ENCODE measurements around the gene MLPH. TPM values are rescaled to one million over a fixed set of nuclear protein-coding genes. Genes with fewer than 3 reads are reported as not detected.

Gene MLPH
- total and polyA plus RNA-seq, 2 of the 13 experiments (the other 11 are each of a cell fraction or from before 2014, with no cell fraction given): 0.12 TPM; not detected in 1

DNA sequence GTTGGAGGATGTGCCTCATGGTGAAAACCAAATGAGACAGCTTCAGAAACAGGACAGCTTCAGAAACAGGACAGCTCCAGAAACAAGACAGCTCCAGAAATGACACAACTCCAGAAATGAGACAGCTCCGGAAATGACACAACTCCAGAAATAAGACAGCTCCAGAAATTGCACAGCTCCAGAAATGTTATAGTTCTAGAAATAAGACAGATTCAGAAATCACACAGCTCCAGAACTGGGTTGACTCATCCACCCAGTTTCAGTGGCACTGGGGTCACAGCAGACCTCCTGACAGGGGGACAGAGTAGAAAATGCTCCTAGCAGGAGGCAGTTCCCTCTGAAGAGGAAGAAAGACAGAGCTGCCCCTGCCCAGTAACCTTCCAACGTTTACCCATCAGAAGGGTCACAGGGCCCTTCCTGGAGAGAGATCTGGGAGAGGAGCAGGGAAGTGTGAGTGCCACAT is 46.2 kb upstream of the MLPH start (continued):
- TF ChIP-seq, protein P1, sequence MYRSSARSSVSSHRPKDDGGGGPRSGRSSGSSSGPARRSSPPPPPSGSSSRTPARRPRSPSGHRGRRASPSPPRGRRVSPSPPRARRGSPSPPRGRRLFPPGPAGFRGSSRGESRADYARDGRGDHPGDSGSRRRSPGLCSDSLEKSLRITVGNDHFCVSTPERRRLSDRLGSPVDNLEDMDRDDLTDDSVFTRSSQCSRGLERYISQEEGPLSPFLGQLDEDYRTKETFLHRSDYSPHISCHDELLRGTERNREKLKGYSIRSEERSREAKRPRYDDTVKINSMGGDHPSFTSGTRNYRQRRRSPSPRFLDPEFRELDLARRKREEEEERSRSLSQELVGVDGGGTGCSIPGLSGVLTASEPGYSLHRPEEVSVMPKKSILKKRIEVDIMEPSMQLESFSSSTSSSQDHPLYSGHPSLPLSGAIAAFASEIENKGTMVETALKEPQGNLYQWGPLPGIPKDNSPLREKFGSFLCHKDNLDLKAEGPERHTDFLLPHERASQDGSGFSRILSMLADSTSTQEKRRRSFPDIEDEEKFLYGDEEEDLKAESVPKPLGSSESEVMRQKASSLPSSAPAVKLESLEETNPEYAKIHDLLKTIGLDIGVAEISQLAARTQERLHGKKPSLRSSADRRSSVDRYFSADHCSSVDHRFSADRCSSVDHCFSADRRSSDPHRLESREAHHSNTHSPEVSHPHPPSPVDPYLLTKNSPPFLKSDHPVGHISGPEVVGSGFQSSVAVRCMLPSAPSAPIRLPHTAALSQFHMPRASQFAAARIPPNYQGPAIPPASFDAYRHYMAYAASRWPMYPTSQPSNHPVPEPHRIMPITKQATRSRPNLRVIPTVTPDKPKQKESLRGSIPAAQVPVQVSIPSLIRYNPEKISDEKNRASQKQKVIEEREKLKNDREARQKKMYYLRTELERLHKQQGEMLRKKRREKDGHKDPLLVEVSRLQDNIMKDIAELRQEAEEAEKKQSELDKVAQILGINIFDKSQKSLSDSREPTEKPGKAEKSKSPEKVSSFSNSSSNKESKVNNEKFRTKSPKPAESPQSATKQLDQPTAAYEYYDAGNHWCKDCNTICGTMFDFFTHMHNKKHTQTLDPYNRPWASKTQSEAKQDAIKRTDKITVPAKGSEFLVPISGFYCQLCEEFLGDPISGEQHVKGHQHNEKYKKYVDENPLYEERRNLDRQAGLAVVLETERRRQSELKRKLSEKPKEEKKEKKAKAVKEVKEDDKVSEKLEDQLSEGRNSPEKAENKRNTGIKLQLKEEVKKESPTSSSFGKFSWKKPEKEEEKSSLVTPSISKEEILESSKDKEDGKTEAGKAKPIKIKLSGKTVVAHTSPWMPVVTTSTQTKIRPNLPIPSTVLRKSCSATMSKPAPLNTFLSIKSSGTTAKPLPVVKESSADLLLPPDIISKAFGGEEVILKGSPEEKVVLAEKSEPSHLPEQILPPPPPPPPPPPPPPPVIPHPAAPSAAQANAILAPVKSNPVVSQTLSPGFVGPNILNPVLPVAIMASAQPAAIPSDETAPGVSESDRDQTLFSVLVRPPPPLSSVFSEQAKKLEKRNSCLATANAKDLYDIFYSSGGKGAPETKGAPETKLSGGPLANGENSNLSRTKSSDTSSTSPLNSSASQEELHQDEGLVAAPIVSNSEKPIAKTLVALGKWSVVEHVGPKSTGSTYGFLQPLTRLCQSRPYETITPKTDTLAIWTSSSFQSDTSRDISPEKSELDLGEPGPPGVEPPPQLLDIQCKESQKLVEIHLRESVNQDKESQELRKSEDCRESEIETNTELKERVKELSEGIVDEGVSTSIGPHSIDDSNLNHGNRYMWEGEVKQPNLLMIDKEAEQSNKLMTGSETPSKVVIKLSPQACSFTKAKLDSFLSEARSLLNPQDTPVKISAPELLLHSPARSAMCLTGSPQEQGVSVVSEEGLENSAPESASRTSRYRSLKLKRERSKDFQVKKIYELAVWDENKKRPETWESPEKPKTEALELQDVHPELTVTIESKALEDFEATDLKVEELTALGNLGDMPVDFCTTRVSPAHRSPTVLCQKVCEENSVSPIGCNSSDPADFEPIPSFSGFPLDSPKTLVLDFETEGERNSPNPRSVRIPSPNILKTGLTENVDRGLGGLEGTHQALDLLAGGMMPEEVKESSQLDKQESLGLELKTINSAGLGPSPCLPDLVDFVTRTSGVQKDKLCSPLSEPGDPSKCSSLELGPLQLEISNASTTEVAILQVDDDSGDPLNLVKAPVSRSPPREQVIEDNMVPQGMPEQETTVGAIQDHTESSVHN (CRISPR knock-in tag; IDR thresholded peaks at IDR 0.05): no peak
- no peak for TF ChIP-seq CEBPG (CRISPR knock-in tag; IDR thresholded peaks at IDR 0.05)
- TF ChIP-seq ZNF20 (CRISPR knock-in tag; IDR thresholded peaks at IDR 0.05): no peak
- no peak for TF ChIP-seq ZNF605 (CRISPR knock-in tag; IDR thresholded peaks at IDR 0.05)

DNA sequence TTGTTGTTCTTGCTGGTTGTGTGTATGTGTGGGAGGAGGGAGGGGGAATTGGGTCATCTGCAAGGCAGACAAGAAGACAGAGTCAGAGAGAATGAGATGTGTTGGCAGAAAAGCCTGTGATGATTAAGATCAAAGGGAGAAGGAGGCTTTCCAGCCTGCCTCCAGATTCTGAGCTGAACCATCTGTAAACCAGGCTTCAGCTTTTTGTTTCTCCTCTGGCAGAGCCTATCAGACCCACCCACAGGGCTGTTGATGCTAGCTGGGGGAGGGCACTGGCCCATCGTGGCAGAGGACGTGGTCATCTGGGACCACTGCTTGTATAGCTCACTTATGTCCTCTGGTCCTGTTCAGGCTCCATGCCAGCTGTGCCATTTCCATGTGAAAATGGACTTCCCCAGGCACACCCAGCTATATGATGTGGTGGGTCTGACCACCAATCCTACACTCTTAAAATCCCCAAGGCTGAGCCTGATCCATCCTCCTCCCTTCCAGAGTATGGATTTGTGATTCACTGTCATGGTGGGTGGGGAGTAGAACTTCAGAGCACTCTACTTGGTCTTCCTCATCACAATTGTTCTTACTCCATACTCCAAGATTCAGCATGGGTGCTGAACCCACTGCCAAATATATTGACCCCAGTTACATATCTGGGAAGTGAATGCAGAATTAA is 45.3 kb upstream of the MLPH start:
- in situ Hi-C loops (cut with HindIII; ENCODE audit: extremely low pct_ligation_motif_present, low pct_unique_long_range_greater_than_20kb) (no loop called here), intact Hi-C loops (cut with micrococcal nuclease; ENCODE audit: unreplicated experiment) (no loop called here)
- Histone ChIP-seq H3K36me3 (replicated peaks in 1 of 2; ENCODE audit: control insufficient read depth in 1 of 2, insufficient read depth in 2 of 2, low read length in 2 of 2) (no peaks in the 10 kb centered on the region), H3K4me1 (ENCODE audit: insufficient read depth, low read length) (no peaks in the 10 kb centered on the region), H3K4me2 (ENCODE audit: low read depth, low read length) (no peak overlapping the region), H3K79me2 (ENCODE audit: insufficient read depth, low read length) (no peaks in the 10 kb centered on the region), H3K9ac (ENCODE audit: insufficient read depth, low read depth, low read length) (no peak overlapping the region), H4K20me1 (ENCODE audit: insufficient read depth, low read length) (no peaks in the 10 kb centered on the region), H3K9me3 (ENCODE audit: low read length) (no peaks in the 10 kb centered on the region), H3K27ac (ENCODE audit: extremely low read length, insufficient read depth, low read length) (no peak overlapping the region), H3K27me3 (ENCODE audit: control insufficient read depth in 1 of 2, insufficient read depth in 2 of 2, low read length in 2 of 2) (peaks cover 2 to 25% of the 10 kb centered on the region in 2 experiments; a peak in 4 of 5 replicates), H3K4me3 (replicated peaks in 1 of 3; ENCODE audit: insufficient read depth in 1 of 3, low read depth in 2 of 3, low read length in 3 of 3) (no peak overlapping the region), H2AFZ (ENCODE audit: low read length) (no peak overlapping the region)
- POLR2A ChIA-PET: no interaction called here
- WGBS (ENCODE audit: low lambda C conversion rate): 0% methylated on average over 2 of the region's 2 CpGs
- TF ChIP-seq, protein P2, sequence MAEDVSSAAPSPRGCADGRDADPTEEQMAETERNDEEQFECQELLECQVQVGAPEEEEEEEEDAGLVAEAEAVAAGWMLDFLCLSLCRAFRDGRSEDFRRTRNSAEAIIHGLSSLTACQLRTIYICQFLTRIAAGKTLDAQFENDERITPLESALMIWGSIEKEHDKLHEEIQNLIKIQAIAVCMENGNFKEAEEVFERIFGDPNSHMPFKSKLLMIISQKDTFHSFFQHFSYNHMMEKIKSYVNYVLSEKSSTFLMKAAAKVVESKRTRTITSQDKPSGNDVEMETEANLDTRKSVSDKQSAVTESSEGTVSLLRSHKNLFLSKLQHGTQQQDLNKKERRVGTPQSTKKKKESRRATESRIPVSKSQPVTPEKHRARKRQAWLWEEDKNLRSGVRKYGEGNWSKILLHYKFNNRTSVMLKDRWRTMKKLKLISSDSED (CRISPR knock-in tag; IDR thresholded peaks at IDR 0.05): no peak
- TF ChIP-seq, protein P3, sequence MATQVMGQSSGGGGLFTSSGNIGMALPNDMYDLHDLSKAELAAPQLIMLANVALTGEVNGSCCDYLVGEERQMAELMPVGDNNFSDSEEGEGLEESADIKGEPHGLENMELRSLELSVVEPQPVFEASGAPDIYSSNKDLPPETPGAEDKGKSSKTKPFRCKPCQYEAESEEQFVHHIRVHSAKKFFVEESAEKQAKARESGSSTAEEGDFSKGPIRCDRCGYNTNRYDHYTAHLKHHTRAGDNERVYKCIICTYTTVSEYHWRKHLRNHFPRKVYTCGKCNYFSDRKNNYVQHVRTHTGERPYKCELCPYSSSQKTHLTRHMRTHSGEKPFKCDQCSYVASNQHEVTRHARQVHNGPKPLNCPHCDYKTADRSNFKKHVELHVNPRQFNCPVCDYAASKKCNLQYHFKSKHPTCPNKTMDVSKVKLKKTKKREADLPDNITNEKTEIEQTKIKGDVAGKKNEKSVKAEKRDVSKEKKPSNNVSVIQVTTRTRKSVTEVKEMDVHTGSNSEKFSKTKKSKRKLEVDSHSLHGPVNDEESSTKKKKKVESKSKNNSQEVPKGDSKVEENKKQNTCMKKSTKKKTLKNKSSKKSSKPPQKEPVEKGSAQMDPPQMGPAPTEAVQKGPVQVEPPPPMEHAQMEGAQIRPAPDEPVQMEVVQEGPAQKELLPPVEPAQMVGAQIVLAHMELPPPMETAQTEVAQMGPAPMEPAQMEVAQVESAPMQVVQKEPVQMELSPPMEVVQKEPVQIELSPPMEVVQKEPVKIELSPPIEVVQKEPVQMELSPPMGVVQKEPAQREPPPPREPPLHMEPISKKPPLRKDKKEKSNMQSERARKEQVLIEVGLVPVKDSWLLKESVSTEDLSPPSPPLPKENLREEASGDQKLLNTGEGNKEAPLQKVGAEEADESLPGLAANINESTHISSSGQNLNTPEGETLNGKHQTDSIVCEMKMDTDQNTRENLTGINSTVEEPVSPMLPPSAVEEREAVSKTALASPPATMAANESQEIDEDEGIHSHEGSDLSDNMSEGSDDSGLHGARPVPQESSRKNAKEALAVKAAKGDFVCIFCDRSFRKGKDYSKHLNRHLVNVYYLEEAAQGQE (IDR thresholded peaks at IDR 0.05; ENCODE audit: borderline replicate concordance in 1 of 2, low read depth in 1 of 2, low read length in 2 of 2): no peak
- ATAC-seq (no peak), DNase-seq (ENCODE audit: low spot score) (no peak), FAIRE-seq (no peak)
- CTCF ChIA-PET (ENCODE audit: low intra/inter-chr PET ratio, low total read pairs): no interaction called here
- no TSS peak for BruUV-seq (replicated peaks)
